HepG2 (cell line): ENCODE measurements around the gene NDEL1. TPM values are rescaled to one million over a fixed set of nuclear protein-coding genes. Genes with fewer than 3 reads are reported as not detected.

Experiments
- AHDC1 ChIP-seq: sonication (generic); formaldehyde crosslinking; IDR thresholded peaks from 2 replicates; pipeline ENCODE4 v1.5.1; 2020; ENCODE audit warnings: mild to moderate bottlenecking, missing genetic modification reagents, borderline replicate concordance
- ARID4A ChIP-seq: sonication (generic); formaldehyde crosslinking; IDR thresholded peaks from 2 replicates; pipeline ENCODE4 v1.5.0; 2020; ENCODE audit warnings: mild to moderate bottlenecking, missing genetic modification reagents, borderline replicate concordance
- KDM6A ChIP-seq: IDR thresholded peaks from 2 replicates; pipeline ENCODE4 v1.6.1; 2016; ENCODE audit warnings: low read depth
- ZNF280D ChIP-seq: sonication (generic); formaldehyde crosslinking; IDR thresholded peaks from 2 replicates; pipeline ENCODE4 v1.5.1; 2020; ENCODE audit warnings: mild to moderate bottlenecking, missing genetic modification reagents
- polyA plus RNA-seq, 8 experiments: library from polyadenylated mRNA; depleted of rRNA in 3 of 8; stranded (reverse) in 7 of 8; unstranded in 1 of 8; fragments of >200 nt; fragmentation: Illumina TruSeq in 4 of 8; extraction: Trizol in 4 of 8; gene quantifications; 2 replicates each; pipeline versions ENCODE4 v1.2.1 to v1.2.3, GENCODE V29; 2011 to 2016; ENCODE audit warnings: low read depth in 4 of 8, missing spikeins in 1 of 8, mixed read lengths in 1 of 8; ENCODE audit not compliant: insufficient read depth in 1 of 8
- total RNA-seq, 5 experiments: library from RNA; depleted of rRNA; stranded (reverse); fragments of >200 nt; fragmentation: Illumina TruSeq; extraction: Trizol; gene quantifications; 2 replicates each; pipeline ENCODE4 v1.2.3, GENCODE V29; 2016; ENCODE audit warnings: low read depth in 1 of 5

NDEL1 gene
- total and polyA plus RNA-seq, 2 of the 13 experiments (the other 11 are each of a cell fraction or from before 2014, with no cell fraction given), result 59.8 to 153 TPM

GRCh38 chr17:8417806-8418205 is 17.9 kb upstream of the NDEL1 start (continued):
- TF ChIP-seq ARID4A (CRISPR knock-in tag) (peak; percentile 20; the same call in 1 of the 2 replicates), KDM6A (0 out of 2 replicates have a peak, but pooled peaks have one; percentile 37), AHDC1 (CRISPR knock-in tag) (peak; percentile 30; the same call in 1 of the 2 replicates), ZNF280D (CRISPR knock-in tag) (0 out of 2 replicates have a peak, but pooled peaks have one; percentile 48)
